DND-41 (cell line): ENCODE data around the gene NAPA.

Experiments
- ATAC-seq: fragments of 200-7000 bp; cut with Tn5 transposase; 3 replicates; pipeline ENCODE4 v1.9.1; 2021; ENCODE audit warnings: low read depth; ENCODE audit not compliant: insufficient read depth
- DNase-seq: peaks from one replicate; pipeline ENCODE4 v3.0.0-alpha.2; 2020
- H2AFZ ChIP-seq: 2 replicates; pipeline ENCODE4 v1.6.0; 2012; ENCODE audit warnings: low read depth, low read length
- H3K27ac ChIP-seq: 2 replicates; pipeline ENCODE4 v1.5.1; 2012; ENCODE audit warnings: low read length, inconsistent platforms
- H3K27me3 ChIP-seq: fragments of 200-600 bp; sonication (generic); 2 replicates; pipeline ENCODE4 v1.6.0; 2012; ENCODE audit warnings: low read length, mild to moderate bottlenecking, inconsistent platforms; ENCODE audit not compliant: insufficient read depth, poor library complexity
- H3K36me3 ChIP-seq: 2 replicates; pipeline ENCODE4 v1.5.1; 2012; ENCODE audit warnings: low read length, inconsistent platforms; ENCODE audit not compliant: insufficient read depth
- H3K4me1 ChIP-seq: 2 replicates; pipeline ENCODE4 v1.5.1; 2012; ENCODE audit warnings: mild to moderate bottlenecking, low read length; ENCODE audit not compliant: insufficient read depth
- H3K4me2 ChIP-seq: 2 replicates; pipeline ENCODE4 v1.6.0; 2012; ENCODE audit warnings: mild to moderate bottlenecking, moderate library complexity, low read length, inconsistent platforms; ENCODE audit not compliant: insufficient read depth
- H3K4me3 ChIP-seq, 2 experiments: fragments of 200-600 bp in 1 of 2; shearing (Covaris generic) in 1 of 2; 2 replicates each; pipeline ENCODE4 v1.5.1; 2012 to 2016; ENCODE audit warnings: inconsistent platforms in 2 of 2, low read length in 2 of 2, mild to moderate bottlenecking in 2 of 2, low read depth in 1 of 2, moderate library complexity in 1 of 2
- H3K79me2 ChIP-seq: 2 replicates; pipeline ENCODE4 v1.6.0; 2012; ENCODE audit warnings: low read length, inconsistent platforms; ENCODE audit not compliant: insufficient read depth
- H3K9ac ChIP-seq: 2 replicates; pipeline ENCODE4 v1.6.0; 2012; ENCODE audit warnings: low read depth, mild to moderate bottlenecking, inconsistent platforms, low read length, moderate library complexity
- H3K9me3 ChIP-seq: 2 replicates; pipeline ENCODE4 v1.5.1; 2012; ENCODE audit warnings: low read length, moderate library complexity, mild to moderate bottlenecking, inconsistent platforms; ENCODE audit not compliant: insufficient read depth, severe bottlenecking
- H4K20me1 ChIP-seq: 2 replicates; pipeline ENCODE4 v1.6.0; 2012; ENCODE audit warnings: low read length; ENCODE audit not compliant: insufficient read depth
- CTCF ChIP-seq: IDR thresholded peaks from 2 replicates; pipeline ENCODE4 v1.5.1; 2012; ENCODE audit warnings: borderline replicate concordance, low read length, moderate library complexity, mild to moderate bottlenecking; ENCODE audit not compliant: poor library complexity, severe bottlenecking; ENCODE audit errors: extremely low read depth
- EZH2 ChIP-seq: IDR thresholded peaks from 3 replicates; pipeline ENCODE4 v1.6.1; 2012; ENCODE audit warnings: borderline replicate concordance, low read depth, mild to moderate bottlenecking, moderate library complexity, low read length, inconsistent platforms; ENCODE audit not compliant: severe bottlenecking

The NAPA gene

GRCh38 chr19:47464675-47465419 lies 50.0 kb downstream of the NAPA start:
- no peak overlapping the region for H3K4me3 ChIP-seq
- no peaks in the 10 kb centered on the region for H3K9me3 ChIP-seq
- no peak for TF ChIP-seq CTCF
- no peak for TF ChIP-seq EZH2
- peaks cover 7% of the 10 kb centered on the region; the same call in 1 of the 2 replicates for H4K20me1 ChIP-seq
- no peak overlapping the region for H3K4me2 ChIP-seq
- no peaks in the 10 kb centered on the region for H3K27me3 ChIP-seq
- ATAC-seq (no peak), DNase-seq (no peak)
- H3K9ac ChIP-seq, result no peak overlapping the region
- no peaks in the 10 kb centered on the region for H3K79me2 ChIP-seq
- no peak overlapping the region for H2AFZ ChIP-seq
- no peaks in the 10 kb centered on the region for H3K4me1 ChIP-seq
- H3K36me3 ChIP-seq, result no peaks in the 10 kb centered on the region
- no peak overlapping the region for H3K27ac ChIP-seq

GRCh38 chr19:47461876-47462275 lies 53.0 kb downstream of the NAPA start:
- Histone ChIP-seq H4K20me1 (peaks cover 3% of the 10 kb centered on the region), H3K4me3 (no peak overlapping the region), H3K27me3 (peaks cover 11% of the 10 kb centered on the region), H2AFZ (no peak overlapping the region), H3K9me3 (no peaks in the 10 kb centered on the region), H3K9ac (no peak overlapping the region), H3K27ac (no peak overlapping the region), H3K4me1 (no peaks in the 10 kb centered on the region), H3K79me2 (no peaks in the 10 kb centered on the region), H3K4me2 (no peak overlapping the region), H3K36me3 (no peaks in the 10 kb centered on the region)
- ATAC-seq (no peak), DNase-seq (no peak)
- TF ChIP-seq EZH2, result no peak
- TF ChIP-seq CTCF, result no peak

DNA sequence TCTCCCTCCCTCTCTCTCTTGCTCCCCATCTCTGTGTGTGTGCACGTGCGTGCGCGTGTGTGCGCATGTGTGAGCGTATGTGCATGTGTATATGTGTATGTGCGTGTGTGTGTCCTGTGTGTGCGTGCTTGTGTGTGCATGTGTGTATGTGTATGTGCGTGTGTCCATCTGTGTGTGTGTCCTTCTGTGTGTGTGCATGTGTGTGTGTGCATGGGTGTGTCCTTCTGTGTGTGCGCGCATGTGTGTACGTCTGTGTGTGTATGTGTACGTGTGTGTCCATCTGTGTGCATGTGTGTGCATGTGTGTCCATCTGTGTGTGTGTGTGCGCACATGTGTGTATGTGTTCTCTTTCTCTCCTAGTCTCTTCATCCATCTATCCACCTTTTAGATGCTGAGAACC lies 55.4 kb downstream of the NAPA start:
- H3K79me2 ChIP-seq, result no peaks in the 10 kb centered on the region

More for the DNA sequence above, 55.4 kb downstream of the NAPA start:
- DNase-seq (no peak), ATAC-seq (no peak)
- H3K4me3 ChIP-seq, result no peak overlapping the region
- H3K27ac ChIP-seq, result no peak overlapping the region
- H3K4me1 ChIP-seq, result no peaks in the 10 kb centered on the region
- H2AFZ ChIP-seq, result no peak overlapping the region
- H3K9ac ChIP-seq, result no peak overlapping the region
- H3K4me2 ChIP-seq, result no peak overlapping the region
- no peaks in the 10 kb centered on the region for H3K9me3 ChIP-seq
- H3K36me3 ChIP-seq, result no peaks in the 10 kb centered on the region
- peaks cover 3% of the 10 kb centered on the region for H4K20me1 ChIP-seq
- TF ChIP-seq EZH2, result no peak
- TF ChIP-seq CTCF, result no peak
- H3K27me3 ChIP-seq, result peaks cover 11% of the 10 kb centered on the region
